NT2/D1 (cell line): Measurements from ENCODE around the gene FCN2.

Experiments
- DNase-seq: peaks from one replicate; pipeline ENCODE4 v3.0.0-alpha.2; 2011; ENCODE audit warnings: low read depth, low spot score
- H3K27me3 ChIP-seq: 2 replicates; pipeline ENCODE4 v1.6.0; 2011; ENCODE audit warnings: mild to moderate bottlenecking; ENCODE audit not compliant: insufficient read length, insufficient read depth
- H3K36me3 ChIP-seq: 2 replicates; pipeline ENCODE4 v1.6.1; 2011; ENCODE audit warnings: mild to moderate bottlenecking, low read length, mixed read lengths; ENCODE audit not compliant: insufficient read depth, insufficient read length
- H3K4me1 ChIP-seq: 2 replicates; pipeline ENCODE4 v1.5.1; 2011; ENCODE audit not compliant: insufficient read depth, insufficient read length
- H3K4me3 ChIP-seq: 2 replicates; pipeline ENCODE4 v1.5.1; 2011; ENCODE audit warnings: low read depth; ENCODE audit not compliant: insufficient read length
- H3K9ac ChIP-seq: 2 replicates; pipeline ENCODE4 v1.6.0; 2011; ENCODE audit warnings: low read depth; ENCODE audit not compliant: insufficient read length
- H3K9me3 ChIP-seq: 2 replicates; pipeline ENCODE4 v1.5.1; 2011; ENCODE audit warnings: mild to moderate bottlenecking, low read length; ENCODE audit not compliant: insufficient read depth
- SUZ12 ChIP-seq: IDR thresholded peaks from 2 replicates; pipeline ENCODE4 v1.6.1; 2011; ENCODE audit not compliant: insufficient read length, insufficient read depth; ENCODE audit errors: extremely low read depth
- YY1 ChIP-seq: IDR thresholded peaks from 2 replicates; pipeline ENCODE4 v1.6.1; 2011; ENCODE audit not compliant: insufficient read length, insufficient read depth
- ZNF274 ChIP-seq: IDR thresholded peaks from 2 replicates; pipeline ENCODE4 v1.6.1; 2011; ENCODE audit warnings: mild to moderate bottlenecking, low read depth, low read length

FCN2 gene

DNA sequence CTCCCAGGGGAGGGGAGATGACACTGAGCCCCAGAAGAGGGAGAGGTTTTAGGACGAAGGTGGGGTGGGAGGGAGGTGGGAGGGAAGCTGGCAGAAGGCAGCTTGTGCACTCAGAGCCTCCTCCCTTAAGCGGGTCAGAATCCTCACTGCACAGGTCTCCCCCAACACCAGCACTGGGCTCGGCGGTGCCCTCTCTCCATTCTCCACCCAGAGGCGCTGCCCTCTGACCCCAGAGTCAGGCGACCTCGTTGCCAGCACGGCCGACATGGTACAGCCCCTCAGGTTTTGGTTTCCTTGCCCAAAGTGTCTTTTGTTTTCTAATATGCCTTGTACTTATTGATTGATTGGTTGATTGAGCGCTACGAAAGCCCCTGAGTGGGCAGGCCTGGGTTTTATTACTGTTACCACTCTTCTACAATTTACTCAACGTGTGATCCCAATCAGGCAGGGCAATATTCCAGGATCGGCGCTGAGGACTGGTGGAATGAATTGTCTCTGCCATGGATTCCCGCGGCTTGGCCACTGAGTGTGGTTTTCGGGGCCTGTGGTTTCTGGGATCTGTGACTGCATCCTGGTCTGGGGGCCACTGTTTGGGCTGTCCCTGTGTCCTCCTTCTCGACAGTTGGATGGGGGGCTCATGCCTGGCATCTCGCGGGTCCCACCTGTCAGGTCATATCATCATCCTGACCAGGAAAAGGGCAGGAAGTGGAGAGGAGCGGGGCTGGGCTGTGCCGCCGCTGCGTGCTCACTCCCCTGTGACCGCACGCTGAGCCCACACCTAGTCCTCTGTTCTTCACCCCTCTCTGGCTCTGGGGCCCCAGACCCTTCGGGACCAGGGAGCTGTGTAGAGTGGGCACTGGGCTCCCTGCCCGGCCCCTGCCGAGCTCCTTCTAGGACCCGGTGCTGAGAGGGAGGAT is 9.6 kb upstream of the FCN2 start:
- H3K9ac ChIP-seq = no peak overlapping the region
- H3K36me3 ChIP-seq = no peaks in the 10 kb centered on the region
- H3K4me1 ChIP-seq = peaks cover 2% of the 10 kb centered on the region
- H3K27me3 ChIP-seq = no peaks in the 10 kb centered on the region
- no peak overlapping the region for H3K4me3 ChIP-seq
- TF ChIP-seq SUZ12 (no peak), ZNF274 (no peak), YY1 (no peak)
- no peak for DNase-seq
- H3K9me3 ChIP-seq = peaks cover 11% of the 10 kb centered on the region; the same call in 1 of the 2 replicates

- Histone ChIP-seq H3K9me3 (peaks cover 11% of the 10 kb centered on the region; the same call in 1 of the 2 replicates), H3K36me3 (no peaks in the 10 kb centered on the region), H3K9ac (no peak overlapping the region), H3K4me1 (peaks cover 2% of the 10 kb centered on the region), H3K27me3 (no peaks in the 10 kb centered on the region), H3K4me3 (no peak overlapping the region)
- no peak for DNase-seq
- TF ChIP-seq YY1 = no peak
- no peak for TF ChIP-seq SUZ12
- no peak for TF ChIP-seq ZNF274
Observed at GRCh38 chr9:134871697-134872340, 8.8 kb upstream of the FCN2 start.

DNA sequence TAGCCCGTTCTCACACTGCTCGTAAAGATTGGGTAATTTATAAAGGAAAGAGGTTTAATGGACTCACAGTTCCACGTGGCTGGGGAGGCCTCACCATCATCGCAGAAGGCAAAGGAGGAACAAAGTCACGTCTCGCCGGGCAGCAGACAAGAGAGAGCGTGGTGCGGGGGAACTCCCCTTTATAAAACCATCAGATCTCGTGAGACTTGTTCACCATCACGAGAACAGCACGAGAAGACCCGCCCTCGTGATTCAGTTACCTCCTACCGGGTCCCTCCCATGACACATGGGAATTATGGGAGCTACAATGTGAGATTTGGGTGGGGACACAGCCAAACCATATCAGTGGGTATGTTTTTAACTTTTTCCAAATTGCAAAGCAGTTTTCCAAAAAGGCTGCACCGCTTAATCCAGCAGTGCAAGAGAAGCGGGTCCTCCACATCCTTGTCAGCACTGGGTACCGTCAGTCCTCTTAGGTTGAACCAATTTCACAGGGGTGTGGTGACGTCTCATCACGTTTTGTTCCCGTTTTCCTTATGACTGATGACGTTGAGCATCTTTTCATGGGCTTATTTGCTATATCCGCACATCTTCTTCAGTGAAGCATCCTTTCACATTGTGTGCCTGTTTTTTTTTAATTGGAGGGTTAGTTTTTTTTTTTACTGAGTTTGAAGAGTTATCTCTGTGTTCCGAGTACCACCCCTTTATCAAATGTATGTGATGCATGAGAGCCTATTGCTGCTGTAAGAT is 8.0 kb upstream of the FCN2 start:
- no peaks in the 10 kb centered on the region for H3K36me3 ChIP-seq
- TF ChIP-seq YY1 (no peak), SUZ12 (no peak), ZNF274 (no peak)
- no peaks in the 10 kb centered on the region for H3K27me3 ChIP-seq
- H3K9ac ChIP-seq = no peak overlapping the region
- peaks cover 2% of the 10 kb centered on the region for H3K4me1 ChIP-seq
- no peak overlapping the region for H3K4me3 ChIP-seq
- no peak for DNase-seq
- peaks cover 11% of the 10 kb centered on the region; the same call in 1 of the 2 replicates for H3K9me3 ChIP-seq

- TF ChIP-seq ZNF274 = no peak
- TF ChIP-seq YY1 = no peak
- no peak for TF ChIP-seq SUZ12
- no peak overlapping the region for H3K4me3 ChIP-seq
- no peak overlapping the region for H3K9ac ChIP-seq
- H3K4me1 ChIP-seq = peaks cover 4% of the 10 kb centered on the region
- H3K36me3 ChIP-seq = no peaks in the 10 kb centered on the region
- H3K9me3 ChIP-seq = peaks cover 11% of the 10 kb centered on the region; the same call in 1 of the 2 replicates
- H3K27me3 ChIP-seq = no peaks in the 10 kb centered on the region
- DNase-seq = no peak
Observed at GRCh38 chr9:134875371-134875770, 5.2 kb upstream of the FCN2 start.

- Histone ChIP-seq H3K9me3 (peaks cover 11% of the 10 kb centered on the region; the same call in 1 of the 2 replicates), H3K4me1 (peaks cover 6% of the 10 kb centered on the region), H3K36me3 (no peaks in the 10 kb centered on the region), H3K4me3 (no peak overlapping the region), H3K27me3 (no peaks in the 10 kb centered on the region), H3K9ac (no peak overlapping the region)
- no peak for DNase-seq
- no peak for TF ChIP-seq SUZ12
- TF ChIP-seq ZNF274 = no peak
- TF ChIP-seq YY1 = no peak
Observed at GRCh38 chr9:134877541-134877940, 3.1 kb upstream of the FCN2 start.

- TF ChIP-seq ZNF274 = no peak
- TF ChIP-seq SUZ12 = no peak
- no peak for TF ChIP-seq YY1
- H3K36me3 ChIP-seq = no peaks in the 10 kb centered on the region
- no peak for DNase-seq
- H3K4me1 ChIP-seq = peaks cover 6% of the 10 kb centered on the region
- no peak overlapping the region for H3K9ac ChIP-seq
- no peak overlapping the region for H3K4me3 ChIP-seq
- H3K27me3 ChIP-seq = no peaks in the 10 kb centered on the region
- no peaks in the 10 kb centered on the region for H3K9me3 ChIP-seq
Observed at GRCh38 chr9:134879664-134880483, 736 bp upstream of the FCN2 start.
